Umbilical cord (tissue), 2 donors: ENCODE data around the gene CCDC68. TPM values are rescaled to one million over a fixed set of nuclear protein-coding genes. Genes with fewer than 3 reads are reported as not detected.
"Not testable (repeated sequence)": the region's sequence is repeated elsewhere in the genome, so short reads cannot be mapped to it uniquely, and the experiment has no call there.

Source experiments
- DNase-seq: peaks from one replicate; pipeline ENCODE4 v3.0.0-alpha.2; 2015; ENCODE audit warnings: low spot score
- total RNA-seq: library from RNA; depleted of rRNA; stranded (reverse); fragments of >200 nt; gene quantifications from one replicate; pipeline ENCODE4 v1.2.3, GENCODE V29; 2014; ENCODE audit warnings: low replicate concordance; ENCODE audit not compliant: insufficient read depth

CCDC68 gene, protein sequence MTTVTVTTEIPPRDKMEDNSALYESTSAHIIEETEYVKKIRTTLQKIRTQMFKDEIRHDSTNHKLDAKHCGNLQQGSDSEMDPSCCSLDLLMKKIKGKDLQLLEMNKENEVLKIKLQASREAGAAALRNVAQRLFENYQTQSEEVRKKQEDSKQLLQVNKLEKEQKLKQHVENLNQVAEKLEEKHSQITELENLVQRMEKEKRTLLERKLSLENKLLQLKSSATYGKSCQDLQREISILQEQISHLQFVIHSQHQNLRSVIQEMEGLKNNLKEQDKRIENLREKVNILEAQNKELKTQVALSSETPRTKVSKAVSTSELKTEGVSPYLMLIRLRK
- 7.0 TPM for total RNA-seq

DNA sequence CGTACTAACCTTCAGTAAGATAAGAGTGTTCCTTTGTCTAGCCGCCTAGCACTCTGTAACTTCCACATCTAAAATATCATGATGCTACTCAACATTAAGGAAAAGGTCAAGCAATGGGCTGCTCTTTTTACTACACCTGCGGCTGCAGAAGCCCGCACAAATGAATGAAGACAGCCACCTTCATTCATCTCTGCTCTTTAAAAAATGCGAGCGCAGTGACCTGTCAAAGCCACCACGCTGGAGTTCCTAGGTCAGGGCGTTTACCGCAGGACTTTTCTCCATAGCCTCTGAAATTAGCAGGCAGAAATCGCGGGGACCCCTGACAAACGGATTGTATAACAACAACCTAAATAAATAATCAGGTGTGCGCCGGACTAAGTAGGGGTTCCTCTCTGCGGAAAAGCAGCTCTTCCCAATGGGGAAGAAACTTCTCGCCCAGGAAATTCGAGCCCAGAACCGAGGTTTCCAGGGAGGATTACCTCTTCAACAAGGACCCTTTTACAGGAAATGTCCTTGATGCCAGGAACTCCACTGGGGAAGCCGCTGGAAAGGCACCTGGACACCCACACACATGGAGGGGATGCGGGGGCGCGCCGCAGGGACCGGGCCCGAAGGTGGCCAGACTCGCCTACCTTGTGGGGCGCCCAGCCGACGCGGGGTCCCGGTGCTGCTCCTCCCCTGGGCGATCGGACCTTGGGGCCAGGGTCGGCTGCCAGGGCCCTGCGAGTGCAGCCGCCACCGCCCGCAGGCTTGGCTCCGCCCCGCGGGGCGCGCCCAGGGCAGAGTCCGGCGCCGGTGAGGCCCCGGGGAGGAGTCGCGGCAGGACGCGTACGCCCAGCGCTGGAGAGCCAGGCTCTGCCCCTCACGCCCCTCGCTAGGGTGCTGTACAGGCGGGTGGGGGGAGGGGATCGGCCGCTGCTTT, at the start of gene CCDC68:
Gene CCDC68, minus strand, starts transcription at position 758 of the 922 bp plus-strand sequence. CDS start 16,670 bp downstream, outside the sequence.
- DNase-seq = peak; percentile 22

DNA sequence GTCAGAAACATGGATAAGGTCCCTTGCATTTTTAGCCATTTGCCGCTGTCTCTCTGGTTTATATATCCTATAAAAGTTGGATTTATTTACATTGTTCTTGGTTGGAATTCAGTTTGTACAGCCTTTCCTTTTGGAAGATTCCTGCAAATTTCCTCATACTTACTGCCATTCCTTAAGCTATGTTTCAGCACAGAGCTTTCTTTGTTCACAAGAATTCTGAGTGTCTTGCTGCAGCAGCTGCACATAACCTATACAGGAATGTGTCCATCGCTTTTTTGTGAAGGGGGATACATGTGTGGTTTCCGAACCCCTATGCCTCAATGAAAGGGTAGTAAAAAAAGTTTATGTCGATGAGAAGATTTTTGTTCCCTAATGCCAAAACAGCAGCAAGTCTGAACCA, 48.3 kb upstream of the CCDC68 start:
- no peak for DNase-seq

DNA sequence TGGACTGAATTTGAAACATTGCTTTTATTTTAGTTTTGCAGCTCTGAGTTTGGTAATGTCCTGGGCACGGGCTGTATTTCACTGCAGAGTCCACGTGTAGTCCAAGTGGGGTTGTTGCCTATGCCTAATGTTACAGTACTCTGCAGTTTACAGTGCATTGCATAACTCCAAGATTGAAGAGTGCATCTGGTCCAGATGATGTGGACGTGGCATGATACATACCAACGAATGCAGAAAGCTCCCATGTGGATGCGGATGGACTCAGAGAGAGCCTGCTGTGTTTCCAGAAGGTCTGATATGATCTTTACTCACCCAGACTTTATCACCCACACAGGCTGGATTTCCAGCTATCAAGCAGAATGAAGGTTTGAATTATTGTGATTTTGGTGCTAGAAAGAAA, 44.4 kb upstream of the CCDC68 start:
- DNase-seq = peak; percentile 52

DNA sequence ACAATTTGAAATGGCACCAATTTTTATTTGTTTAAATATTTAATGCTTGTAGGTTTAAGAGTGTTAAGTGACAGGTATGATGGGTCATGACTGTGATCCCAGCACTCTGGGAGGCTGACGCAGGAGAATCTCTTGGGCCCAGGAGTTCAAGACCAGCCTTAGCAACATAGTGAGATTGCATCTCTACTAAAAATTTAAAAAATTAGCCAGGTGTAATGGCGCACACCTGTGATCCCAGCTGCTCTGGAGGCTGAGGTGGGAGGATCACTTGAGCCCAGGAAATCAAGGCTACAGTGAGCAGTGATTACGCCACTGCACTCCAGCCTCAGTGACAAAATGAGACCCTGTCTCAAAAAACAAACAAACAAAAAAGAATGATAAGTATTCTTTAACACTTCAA, 43.0 kb upstream of the CCDC68 start:
- DNase-seq = no peak

DNA sequence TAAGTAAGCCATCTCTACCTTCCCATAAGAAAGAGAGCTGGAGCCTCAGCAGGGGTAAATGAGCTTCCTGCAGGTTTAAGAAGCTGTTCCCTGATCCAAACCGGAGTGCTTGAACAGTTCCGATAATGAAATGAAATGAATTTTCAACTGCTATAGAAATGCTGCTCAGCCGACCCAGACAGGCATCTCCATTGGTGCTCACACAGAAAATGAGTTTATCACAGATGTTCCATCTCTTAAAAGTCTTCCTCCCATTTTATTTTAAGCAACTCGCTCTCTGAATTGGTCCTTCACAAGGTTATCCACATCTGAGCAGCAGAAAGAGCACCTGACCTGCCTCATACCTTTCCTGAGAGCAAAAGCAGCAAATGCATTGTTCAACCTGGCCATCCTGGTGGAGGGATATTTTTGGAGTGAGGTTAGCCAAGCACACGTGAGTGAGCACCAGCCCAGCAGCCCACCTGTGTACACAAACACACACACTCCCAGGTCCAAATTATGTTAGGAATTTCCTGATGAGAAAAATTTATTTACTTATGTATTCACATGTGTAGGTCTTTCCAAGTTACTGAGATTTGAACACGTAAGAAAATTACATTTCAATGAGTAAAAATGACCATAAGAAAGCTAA, 42.2 kb upstream of the CCDC68 start:
- no peak for DNase-seq

DNA sequence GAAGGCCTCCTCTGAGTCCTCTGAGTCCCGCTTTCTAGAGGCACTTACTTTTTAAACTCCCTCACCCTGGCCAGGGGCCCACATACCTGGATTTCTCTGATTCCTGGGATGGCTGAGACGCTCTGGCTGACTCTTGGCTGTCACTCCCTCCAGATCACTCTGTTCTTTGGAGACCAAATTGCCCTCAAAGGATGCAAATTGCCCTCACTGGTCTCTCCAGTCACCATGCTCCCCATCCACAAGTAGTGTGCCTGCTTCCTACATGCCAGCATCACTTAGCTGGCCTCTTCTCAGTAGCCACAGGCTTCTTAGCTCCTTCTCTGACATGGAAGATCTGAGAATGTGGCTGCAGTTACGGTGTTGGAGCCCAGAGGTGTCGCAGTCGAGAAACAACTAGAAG, 41.3 kb upstream of the CCDC68 start:
- DNase-seq = no peak

DNA sequence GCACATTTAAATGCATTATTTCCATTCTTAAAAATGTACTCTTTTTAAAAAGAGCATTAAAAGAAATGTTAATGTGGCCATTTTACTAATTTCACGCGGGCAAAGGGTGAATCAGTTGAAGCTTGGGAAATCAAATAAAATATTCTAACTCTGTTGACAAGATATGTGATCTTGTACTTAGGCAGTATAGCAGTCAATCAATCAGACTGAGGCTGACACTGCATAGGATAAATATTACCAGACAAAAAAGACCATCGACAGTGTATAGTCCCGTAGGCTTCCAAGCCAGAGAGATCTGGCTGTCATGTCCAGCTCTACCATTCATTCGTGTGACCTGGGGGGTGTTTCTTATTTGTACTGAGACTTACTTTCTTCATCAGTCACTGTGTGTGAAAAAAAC, 39.8 kb upstream of the CCDC68 start:
- DNase-seq = no peak

DNA sequence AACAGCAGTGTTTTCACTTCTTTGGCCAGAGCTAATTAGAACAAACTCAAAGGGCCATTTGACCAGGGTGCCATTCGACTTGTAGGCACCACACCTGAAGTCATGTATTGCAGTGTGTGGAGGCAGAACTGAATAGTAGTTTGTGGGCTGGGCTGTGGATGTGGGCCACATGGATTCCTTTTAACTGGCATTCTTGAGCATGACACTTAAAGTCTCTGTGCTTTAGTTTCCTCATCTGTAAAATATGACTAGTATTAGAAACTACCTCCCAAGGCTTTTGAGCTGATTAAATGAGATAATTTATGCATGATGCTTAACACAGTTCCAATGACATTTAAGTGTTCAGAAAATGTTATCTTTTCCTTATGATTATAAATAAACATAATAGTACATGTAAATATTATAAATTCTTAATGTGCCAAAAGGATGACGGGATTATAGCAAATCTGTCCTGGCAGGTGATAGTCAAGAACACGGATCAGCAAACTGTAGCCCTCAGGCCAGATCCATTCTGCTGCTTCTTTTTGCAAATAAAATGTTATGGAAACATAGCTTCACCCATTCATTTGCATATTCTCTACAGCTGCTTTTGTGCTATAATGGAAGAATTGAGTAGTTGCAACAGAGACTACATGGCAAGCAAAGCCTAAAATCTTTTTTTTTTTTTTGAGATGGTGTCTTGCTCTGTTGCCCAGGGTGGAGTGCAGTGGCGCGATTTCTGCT, 36.3 kb upstream of the CCDC68 start:
- DNase-seq = no peak

DNA sequence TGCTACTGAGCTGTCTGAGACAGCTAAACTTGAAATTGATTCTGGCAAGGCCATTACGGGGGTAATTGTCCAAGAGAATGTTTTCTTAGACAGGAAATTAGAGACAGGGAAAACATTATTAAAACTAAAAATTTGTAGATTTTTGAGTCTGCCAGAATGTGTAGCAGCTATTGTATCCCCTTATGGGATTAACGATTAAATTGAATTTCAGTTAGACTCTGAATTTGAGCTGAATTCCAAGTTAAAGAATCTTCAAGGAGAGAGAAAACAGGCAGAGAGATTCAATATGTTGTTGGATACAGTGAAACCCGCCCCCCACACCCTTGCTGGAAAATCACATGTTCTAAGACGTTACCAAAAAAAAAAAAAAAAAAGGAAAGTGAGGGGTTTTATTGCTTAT, 32.7 kb upstream of the CCDC68 start:
- DNase-seq = no peak

DNA sequence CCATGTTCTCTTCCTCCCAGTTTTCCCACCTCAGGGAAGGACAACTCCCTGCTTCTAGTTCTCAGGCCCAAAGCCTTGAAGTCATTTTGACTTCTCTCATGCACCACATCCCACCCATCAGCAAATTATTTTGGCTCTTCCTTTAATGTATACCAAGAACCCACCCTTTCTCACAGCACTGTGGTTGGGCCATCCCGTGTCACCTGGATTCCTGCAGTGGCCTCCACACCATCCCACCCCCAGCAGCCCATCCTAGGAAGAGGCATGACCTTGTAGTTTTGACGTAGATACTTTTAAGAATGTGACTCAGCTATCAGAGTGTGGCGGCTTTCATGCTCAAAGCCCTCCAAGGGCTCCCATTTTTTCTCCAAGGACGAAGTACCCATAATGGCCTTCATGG, 25.6 kb upstream of the CCDC68 start:
- no peak for DNase-seq

DNA sequence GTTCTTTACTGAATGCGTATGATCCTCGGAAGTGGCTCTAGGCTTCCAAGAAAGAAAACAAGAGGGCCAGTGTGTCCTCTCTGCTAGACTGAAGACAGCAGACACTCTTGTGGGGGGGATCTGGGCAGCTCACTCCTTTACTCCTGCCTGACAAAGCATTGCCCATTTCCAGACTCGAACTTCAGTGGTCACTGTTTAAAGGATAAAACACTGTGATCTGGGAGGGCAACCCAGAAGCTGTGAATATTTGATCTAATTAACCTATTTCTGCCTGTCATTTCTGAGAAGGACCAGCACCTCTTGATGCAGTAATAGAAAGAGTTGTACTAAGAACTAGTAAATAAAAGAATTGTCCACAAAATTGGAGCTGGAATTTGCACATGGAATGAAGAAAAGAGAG, 24.5 kb upstream of the CCDC68 start:
- no peak for DNase-seq

DNA sequence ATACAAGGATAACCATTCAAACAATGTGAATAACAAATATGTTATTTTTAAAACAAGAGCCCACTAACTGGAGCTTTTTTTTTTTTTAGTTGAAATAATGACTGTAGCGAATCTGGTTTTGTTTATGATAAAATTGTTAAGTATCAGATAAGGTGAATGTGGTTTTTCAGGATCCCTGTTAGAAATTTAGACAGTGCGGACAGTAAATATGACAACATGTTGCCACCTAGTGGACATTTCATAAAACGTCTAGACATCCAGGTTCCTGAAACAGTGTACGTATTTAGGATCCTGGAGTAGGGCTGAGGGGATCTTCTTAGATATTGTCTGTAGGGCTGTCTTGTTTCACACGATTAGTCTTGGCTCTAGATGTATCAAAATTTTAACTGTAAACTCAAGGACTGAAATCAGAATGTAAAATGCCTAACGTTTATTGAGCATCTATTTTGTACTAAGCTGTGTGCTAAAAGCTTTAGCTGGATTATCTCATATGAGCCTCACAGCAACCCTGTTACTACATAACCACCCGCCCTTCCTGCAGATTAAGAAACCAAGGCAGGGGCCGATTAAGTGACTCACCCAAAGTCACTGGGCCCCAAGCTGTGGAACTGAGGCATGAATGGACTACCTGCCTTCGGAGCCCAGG, 23.9 kb upstream of the CCDC68 start:
- peak; percentile 56 for DNase-seq

DNA sequence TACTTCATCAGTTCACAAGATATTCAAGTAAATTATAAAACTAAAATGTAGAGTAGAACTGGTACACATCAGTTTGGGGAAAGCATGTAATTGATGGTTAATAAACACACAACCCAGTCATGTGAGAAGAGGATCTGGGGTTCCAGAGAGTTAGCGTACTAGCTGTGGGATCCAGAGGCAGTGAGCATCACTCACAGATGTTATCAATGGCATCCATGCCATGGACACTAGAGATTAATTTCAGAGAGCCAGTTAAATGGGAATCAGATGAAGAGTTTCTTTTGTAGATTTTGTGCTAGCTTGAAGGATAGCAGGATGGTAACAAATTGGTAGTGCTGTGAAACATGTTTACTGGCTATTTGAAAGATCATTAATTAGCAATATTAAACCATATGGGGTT, 21.8 kb upstream of the CCDC68 start:
- no peak for DNase-seq

DNA sequence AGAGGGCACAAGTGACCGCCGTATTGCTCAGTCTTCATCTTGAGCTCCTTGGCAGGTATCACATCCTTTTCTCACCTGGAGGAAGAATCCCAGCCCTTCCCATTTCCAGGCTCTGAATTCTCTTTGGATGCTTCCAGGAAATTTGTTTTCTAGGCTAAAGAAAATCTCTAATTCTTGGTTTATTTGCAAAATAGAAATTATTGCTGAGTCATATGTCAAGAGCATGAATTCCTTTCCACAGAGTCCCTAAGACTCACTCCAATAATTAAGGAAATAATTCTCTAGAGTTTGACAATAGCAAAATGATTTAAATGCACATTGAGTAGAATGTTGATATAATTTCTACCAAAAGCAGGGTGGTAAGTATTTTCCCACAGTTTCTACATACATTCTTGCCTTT, 16.3 kb upstream of the CCDC68 start:
- no peak for DNase-seq

DNA sequence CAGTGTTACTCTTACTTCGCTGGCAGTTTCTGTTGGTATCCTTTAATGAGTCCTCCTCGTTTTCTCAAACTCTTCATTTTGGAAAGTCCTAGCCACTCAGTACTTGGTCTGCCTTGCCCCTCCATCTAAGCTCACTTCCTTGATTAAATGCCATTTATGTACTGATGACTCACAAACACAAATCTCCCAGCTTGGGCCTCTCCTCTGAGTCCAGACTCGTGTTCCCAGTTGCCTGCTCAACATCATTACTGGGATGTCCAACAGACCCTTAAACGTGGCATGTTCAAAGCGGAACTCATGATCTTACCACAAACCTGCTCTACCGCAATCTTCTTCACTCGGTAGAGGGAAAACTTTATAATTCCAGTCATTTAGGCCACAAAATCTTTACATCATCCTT, 13.8 kb upstream of the CCDC68 start:
- DNase-seq = no peak

DNA sequence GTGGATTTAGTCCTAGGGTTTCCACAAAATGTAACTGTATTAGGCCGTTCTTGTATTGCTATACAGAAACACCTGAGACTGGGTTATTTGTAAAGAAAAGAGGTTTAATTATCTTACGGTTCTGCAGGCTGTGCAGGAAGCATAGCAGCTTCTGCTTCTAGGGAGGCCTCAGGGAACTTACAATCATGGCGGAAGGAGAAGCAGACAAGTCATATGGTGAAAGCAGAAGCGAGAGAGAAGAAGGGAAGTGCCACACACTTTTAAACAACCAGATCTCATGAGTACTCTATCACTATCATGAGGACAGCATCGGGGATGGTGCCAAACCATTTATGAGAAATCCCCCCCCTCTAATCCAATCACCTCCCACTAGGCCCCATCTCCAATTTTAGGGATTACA, 9.5 kb upstream of the CCDC68 start:
- DNase-seq = no peak

DNA sequence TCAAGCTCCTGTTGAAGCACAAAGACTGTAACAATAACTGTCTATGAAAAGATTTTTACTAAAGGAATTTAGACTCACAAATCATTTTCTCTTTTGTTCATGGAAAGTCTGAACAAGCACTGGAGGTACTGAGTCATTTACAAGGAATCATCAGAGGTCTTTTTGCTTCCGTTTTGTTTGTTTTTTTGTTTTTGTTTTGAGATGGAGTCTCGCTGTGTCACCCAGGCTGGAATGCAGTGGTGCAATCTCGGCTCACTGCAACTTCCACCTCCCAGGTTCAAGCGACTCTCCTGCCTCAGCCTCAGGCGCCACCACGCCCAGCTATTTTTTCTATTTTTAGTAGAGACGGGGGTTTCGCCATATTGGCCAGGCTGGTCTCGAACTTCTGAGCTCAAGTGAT, 9.0 kb upstream of the CCDC68 start:
- not testable (repeated sequence) for DNase-seq

DNA sequence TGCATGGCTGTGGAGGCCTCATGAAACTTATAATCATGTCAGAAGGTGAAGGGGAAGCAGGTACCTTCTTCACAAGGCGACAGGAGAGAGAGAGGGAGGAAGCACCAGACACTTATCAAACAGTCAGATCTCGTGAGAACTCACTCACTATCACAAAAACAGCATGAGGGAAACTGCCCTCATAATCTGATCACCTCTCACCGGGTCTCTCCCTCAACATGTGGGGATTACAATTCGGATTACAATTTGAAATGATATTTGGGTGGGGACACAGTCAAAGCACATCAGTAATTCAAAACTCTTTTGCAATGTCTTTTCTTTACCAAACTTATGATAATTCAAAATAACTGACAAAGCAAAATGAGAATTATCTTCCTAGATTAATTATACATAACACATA, 8.5 kb upstream of the CCDC68 start:
- no peak for DNase-seq

DNA sequence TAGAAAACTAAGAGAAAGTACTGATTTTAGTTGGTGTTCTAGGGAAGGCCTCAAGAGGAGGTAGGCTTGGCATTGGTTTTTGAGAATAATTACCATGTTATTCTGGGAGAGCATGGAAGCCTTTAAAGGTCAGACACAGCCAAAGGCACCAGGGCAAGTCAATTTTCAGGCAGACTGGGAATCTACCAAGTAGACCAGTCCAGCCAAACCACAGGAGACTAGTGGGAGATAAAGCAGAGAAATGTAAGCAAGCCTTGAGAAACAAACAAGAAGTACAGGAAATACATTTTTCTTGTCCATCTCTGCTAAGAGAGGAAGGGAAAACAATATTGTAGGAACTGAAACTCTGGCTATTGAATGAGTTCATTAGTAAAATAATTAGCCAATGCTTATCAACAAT, 5.5 kb upstream of the CCDC68 start:
- no peak for DNase-seq

DNA sequence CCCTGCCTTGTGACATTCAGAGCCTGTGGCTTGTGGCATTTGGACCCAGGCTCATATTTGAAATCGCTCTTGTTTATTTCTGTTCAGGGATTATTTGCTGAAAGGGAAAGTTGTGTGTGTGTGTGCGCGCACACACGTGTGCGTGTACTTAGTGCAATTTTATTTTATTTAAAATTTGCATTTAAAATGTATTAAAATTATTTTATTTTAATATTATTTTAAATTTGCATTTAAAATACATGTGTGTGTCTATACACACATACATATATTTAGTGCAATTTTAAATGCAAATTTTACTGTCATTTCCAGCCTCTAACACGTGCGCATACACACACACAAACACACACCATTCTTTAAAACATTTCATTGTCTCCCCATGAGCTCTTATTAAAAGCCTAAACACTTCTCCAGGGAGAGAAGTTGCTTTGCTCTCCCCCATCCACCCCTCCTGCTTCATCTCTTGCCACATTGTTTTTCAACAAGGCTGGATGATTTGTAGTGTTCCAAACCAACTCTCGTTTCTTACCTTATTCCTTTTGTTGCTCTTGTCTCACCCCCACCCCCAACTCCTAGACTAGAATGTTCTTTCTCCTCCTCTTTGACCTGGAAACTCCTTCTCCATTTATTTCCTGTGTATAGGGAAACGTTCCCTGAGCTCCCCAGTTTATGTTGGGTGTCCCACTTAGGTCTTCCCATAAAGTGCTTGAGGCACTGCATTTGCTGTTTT, 3.8 kb upstream of the CCDC68 start:
- no peak for DNase-seq

DNA sequence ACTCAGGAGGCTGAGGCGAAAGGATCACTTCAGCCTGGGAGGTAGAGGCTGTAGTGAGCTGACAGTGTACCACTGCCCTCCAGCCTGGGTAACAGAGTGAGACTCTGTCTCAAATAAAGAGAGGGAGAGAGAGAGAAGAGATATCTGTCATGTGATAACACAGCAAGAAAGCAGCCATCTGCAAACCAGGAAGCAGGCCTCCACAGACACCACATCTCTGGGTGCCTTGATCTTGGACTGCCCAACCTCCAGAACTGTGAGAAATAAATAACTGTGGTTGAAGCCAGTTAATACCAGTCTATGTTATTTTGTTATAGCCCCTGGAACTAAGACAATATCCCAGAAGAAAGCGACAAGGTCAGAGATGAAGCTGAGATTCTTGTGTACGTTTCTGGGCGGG, 2.6 kb upstream of the CCDC68 start:
- DNase-seq = no peak
